CD14-positive monocyte (primary cell): Measurements from ENCODE around the gene NRM. TPM values are rescaled to one million over a fixed set of nuclear protein-coding genes. Genes with fewer than 3 reads are reported as not detected.
"Not testable (repeated sequence)": the region's sequence is repeated elsewhere in the genome, so short reads cannot be mapped to it uniquely, and the experiment has no call there.

Experiments
- DNase-seq, 3 donors: peaks; one replicate each; pipeline ENCODE4 v3.0.0-alpha.2; 2011 to 2022
- H2AFZ ChIP-seq: 2 replicates; pipeline ENCODE4 v1.6.0; 2012; ENCODE audit warnings: mild to moderate bottlenecking, low read depth, low read length, inconsistent platforms; ENCODE audit not compliant: insufficient read depth, poor library complexity, severe bottlenecking
- H3K27ac ChIP-seq, 2 donors: 1 replicate in 1 of 2; 2 replicates in 1 of 2; pipeline ENCODE4 v1.5.1; 2012 to 2013; ENCODE audit warnings: low read length in 2 of 2, control low read depth in 1 of 2, inconsistent platforms in 1 of 2, low read depth in 1 of 2, mild to moderate bottlenecking in 1 of 2
- H3K27me3 ChIP-seq, 2 donors: one replicate each; pipeline versions ENCODE4 v1.6.0 to v1.6.1; 2011 to 2013; ENCODE audit warnings: low read length in 2 of 2; ENCODE audit not compliant: control insufficient read depth in 2 of 2, insufficient read depth in 2 of 2
- H3K36me3 ChIP-seq, 2 donors: replicated peaks in 1 of 2; 1 replicate in 1 of 2; 2 replicates in 1 of 2; pipeline versions ENCODE4 v1.5.1 to v1.6.1; 2012 to 2013; ENCODE audit warnings: low read length in 2 of 2, control low read depth in 1 of 2, inconsistent platforms in 1 of 2, mild to moderate bottlenecking in 1 of 2; ENCODE audit not compliant: insufficient read depth in 2 of 2, control insufficient read depth in 1 of 2
- H3K4me1 ChIP-seq, 2 donors: 1 replicate in 1 of 2; 2 replicates in 1 of 2; pipeline versions ENCODE4 v1.5.1 to v1.6.1; 2012 to 2013; ENCODE audit warnings: low read length in 2 of 2, control low read depth in 1 of 2, inconsistent platforms in 1 of 2, mild to moderate bottlenecking in 1 of 2, moderate library complexity in 1 of 2; ENCODE audit not compliant: insufficient read depth in 2 of 2, control insufficient read depth in 1 of 2
- H3K4me2 ChIP-seq: replicated peaks from 2 replicates; pipeline ENCODE3; 2012; ENCODE audit warnings: low read length, moderate library complexity, mild to moderate bottlenecking; ENCODE audit not compliant: poor library complexity, severe bottlenecking; ENCODE audit errors: extremely low read depth
- H3K4me3 ChIP-seq, 3 experiments: fragments of 200-600 bp in 1 of 3; sonication (generic) in 1 of 3; replicated peaks in 1 of 3; 1 replicate in 2 of 3; 2 replicates in 1 of 3; pipeline ENCODE4 v1.5.1; 2011 to 2013; ENCODE audit warnings: low read length in 3 of 3, mild to moderate bottlenecking in 3 of 3, control low read depth in 2 of 3, low read depth in 2 of 3, inconsistent platforms in 1 of 3, moderate library complexity in 1 of 3
- H3K79me2 ChIP-seq: 2 replicates; pipeline ENCODE4 v1.6.0; 2012; ENCODE audit warnings: mild to moderate bottlenecking, control low read depth, inconsistent platforms, low read length, moderate library complexity; ENCODE audit not compliant: insufficient read depth
- H3K9ac ChIP-seq: 2 replicates; pipeline ENCODE4 v1.6.0; 2017; ENCODE audit warnings: low read length, mild to moderate bottlenecking; ENCODE audit not compliant: insufficient read depth, poor library complexity, severe bottlenecking
- H3K9me3 ChIP-seq, 2 donors: replicated peaks in 1 of 2; 1 replicate in 1 of 2; 2 replicates in 1 of 2; pipeline versions ENCODE4 v1.5.1 to v1.6.1; 2012 to 2013; ENCODE audit warnings: low read length in 2 of 2, control low read depth in 1 of 2; ENCODE audit not compliant: control insufficient read depth in 1 of 2, insufficient read depth in 1 of 2
- H4K20me1 ChIP-seq: 2 replicates; pipeline ENCODE4 v1.6.0; 2012; ENCODE audit warnings: mild to moderate bottlenecking, low read length, control low read depth, moderate library complexity; ENCODE audit not compliant: insufficient read depth
- H3K27ac Mint-ChIP-seq, 7 donors: one replicate each; pipeline ENCODE4 v1.8.0; 2020; ENCODE audit warnings: mild to moderate bottlenecking in 7 of 7, mixed read lengths in 7 of 7, moderate library complexity in 6 of 7, inconsistent platforms in 2 of 7
- H3K27me3 Mint-ChIP-seq, 3 donors: one replicate each; pipeline ENCODE4 v1.8.0; 2021 to 2022; ENCODE audit warnings: low read depth in 3 of 3, mild to moderate bottlenecking in 3 of 3, mixed read lengths in 3 of 3, moderate library complexity in 3 of 3, inconsistent platforms in 1 of 3
- H3K36me3 Mint-ChIP-seq, 2 donors: one replicate each; pipeline ENCODE4 v1.8.0; 2020; ENCODE audit warnings: mixed read lengths in 2 of 2, inconsistent platforms in 1 of 2, mild to moderate bottlenecking in 1 of 2
- H3K4me1 Mint-ChIP-seq: one replicate; pipeline ENCODE4 v1.8.0; 2020; ENCODE audit warnings: mild to moderate bottlenecking, mixed read lengths
- H3K4me3 Mint-ChIP-seq, 2 donors: one replicate each; pipeline ENCODE4 v1.8.0; 2020; ENCODE audit warnings: mild to moderate bottlenecking in 2 of 2, mixed read lengths in 2 of 2, moderate library complexity in 1 of 2
- H3K9me3 Mint-ChIP-seq, 7 donors: one replicate each; pipeline ENCODE4 v1.8.0; 2020 to 2022; ENCODE audit warnings: mixed read lengths in 7 of 7, mild to moderate bottlenecking in 6 of 7, moderate library complexity in 6 of 7, inconsistent platforms in 2 of 7
- CTCF ChIP-seq: fragments of 200-600 bp; IDR thresholded peaks from one replicate; pipeline ENCODE4 v1.8.0; 2022; ENCODE audit warnings: antibody characterized with exemption, mild to moderate bottlenecking
- WGBS: methylation state at CpG from one replicate; pipeline ENCODE4 v1.1.5; 2013; ENCODE audit warnings: missing lambda C conversion rate; ENCODE audit not compliant: insufficient coverage; 5-methylcytosine and 5-hydroxymethylcytosine counted together
- intact Hi-C, 2 donors: fragments of 100-400 bp; cut with micrococcal nuclease; formaldehyde crosslinking; loops; one replicate each; pipeline versions ENCODE4 v1.15.0 to v1.15.1; 2023
- polyA plus RNA-seq, 3 donors: library from polyadenylated mRNA; depleted of rRNA in 1 of 3; unstranded in 2 of 3; stranded (reverse) in 1 of 3; fragments of 300-500 nt in 2 of 3; fragments of >200 nt in 1 of 3; fragmentation: Illumina TruSeq in 2 of 3; gene quantifications; 1 replicate in 2 of 3; 2 replicates in 1 of 3; pipeline ENCODE4 v1.2.3, GENCODE V29; 2012 to 2021

The NRM gene
- polyA plus RNA-seq, 3 donors: 25.9 to 36.0 (median 35.0) TPM

- Histone ChIP-seq H3K4me2 (peak overlapping the region; percentile 99), H3K79me2 (peaks cover 81% of the 10 kb centered on the region), H4K20me1 (peaks cover 58% of the 10 kb centered on the region), H3K36me3 (peaks cover 38 to 49% of the 10 kb centered on the region in 2 donors), H3K9ac (no peak overlapping the region), H3K9me3 (no peaks in the 10 kb centered on the region), H3K27ac (peak overlapping the region; percentile 76 to 91), H2AFZ (no peak overlapping the region), H3K4me3 (peak overlapping the region; percentile 48 to 99 (median 60)), H3K4me1 (peaks cover 41 to 57% of the 10 kb centered on the region in 2 donors), H3K27me3 (no peaks in the 10 kb centered on the region)
- peak overlapping the region; percentile 84 to 97 for H3K4me3 Mint-ChIP-seq
- peaks cover 46% of the 10 kb centered on the region for H3K4me1 Mint-ChIP-seq
- peak; percentile 99 for TF ChIP-seq CTCF
- WGBS: 20% methylated on average over 26 of the region's 27 CpGs
- peaks cover 32 to 46% of the 10 kb centered on the region in 2 donors for H3K36me3 Mint-ChIP-seq
- peak; percentile 78 to 81 (median 79) for DNase-seq
- intact Hi-C loops: loop anchor here (1.0 to 10.0 kb wide), 4 partner anchors 43 to 240 kb away; partner anchors contain the start of genes HLA-E (in 1 of the 2), MRPS18B (in 1 of the 2) and PPP1R10 (in 1 of the 2)
- H3K9me3 Mint-ChIP-seq: no peaks in the 10 kb centered on the region
- H3K27me3 Mint-ChIP-seq: peaks cover 0 to 2% (median 0%) of the 10 kb centered on the region in 3 donors
- peak overlapping the region; percentile 90 to 96 (median 95) for H3K27ac Mint-ChIP-seq
Observed at GRCh38 chr6:30722280-30723112, 31.7 kb upstream of the NRM start.

- Mint-ChIP-seq H3K4me1 (peaks cover 47% of the 10 kb centered on the region), H3K4me3 (peak overlapping the region; percentile 84 to 97), H3K36me3 (peaks cover 32 to 43% of the 10 kb centered on the region in 2 donors), H3K27ac (peak overlapping the region; percentile 90 to 96 (median 95))
- peaks cover 55% of the 10 kb centered on the region for H4K20me1 ChIP-seq
- 0% methylated on average over 7 of the region's 10 CpGs for WGBS
- H3K9ac ChIP-seq: peak overlapping the region; percentile 79
- DNase-seq: peak; percentile 67 to 90 (median 71)
- not testable (repeated sequence) for H2AFZ ChIP-seq, H3K27me3 Mint-ChIP-seq, H3K9me3 ChIP-seq, H3K27me3 ChIP-seq, H3K9me3 Mint-ChIP-seq
- H3K4me1 ChIP-seq: peaks cover 41 to 58% of the 10 kb centered on the region in 2 donors
- peak overlapping the region; percentile 76 to 91 for H3K27ac ChIP-seq
- H3K36me3 ChIP-seq: peaks cover 36 to 43% of the 10 kb centered on the region in 2 donors
- intact Hi-C loops: loop anchor here (1.0 to 10.0 kb wide), 4 partner anchors 43 to 240 kb away; partner anchors contain the start of genes HLA-E (in 1 of the 2), MRPS18B (in 1 of the 2) and PPP1R10 (in 1 of the 2)
- H3K79me2 ChIP-seq: peaks cover 81% of the 10 kb centered on the region
- H3K4me3 ChIP-seq: peak overlapping the region; percentile 48 to 99 (median 60)
- H3K4me2 ChIP-seq: peak overlapping the region; percentile 99
Observed at GRCh38 chr6:30722025-30722279, 31.2 kb upstream of the NRM start.
